Epithelial cell of esophagus (primary cell): ENCODE measurements around the gene SCN3B.

Source experiments
- DNase-seq: peaks from one replicate; pipeline ENCODE4 v3.0.0; 2010; ENCODE audit warnings: low read depth
- H3K4me3 ChIP-seq: 2 replicates; pipeline ENCODE4 v1.5.1; 2011; ENCODE audit warnings: mild to moderate bottlenecking, low read length, control low read depth
- TF ChIP-seq, protein P1 (sequence below): IDR thresholded peaks from 2 replicates; pipeline ENCODE4 v1.5.1; 2011; ENCODE audit warnings: low read depth, mild to moderate bottlenecking, low read length, control low read depth, inconsistent platforms; ENCODE audit not compliant: insufficient read depth; ENCODE audit errors: missing control alignments

SCN3B gene

GRCh38 chr11:123588864-123589262 lies 65.6 kb downstream of the SCN3B start:
- no peak for DNase-seq
- TF ChIP-seq, protein P1, sequence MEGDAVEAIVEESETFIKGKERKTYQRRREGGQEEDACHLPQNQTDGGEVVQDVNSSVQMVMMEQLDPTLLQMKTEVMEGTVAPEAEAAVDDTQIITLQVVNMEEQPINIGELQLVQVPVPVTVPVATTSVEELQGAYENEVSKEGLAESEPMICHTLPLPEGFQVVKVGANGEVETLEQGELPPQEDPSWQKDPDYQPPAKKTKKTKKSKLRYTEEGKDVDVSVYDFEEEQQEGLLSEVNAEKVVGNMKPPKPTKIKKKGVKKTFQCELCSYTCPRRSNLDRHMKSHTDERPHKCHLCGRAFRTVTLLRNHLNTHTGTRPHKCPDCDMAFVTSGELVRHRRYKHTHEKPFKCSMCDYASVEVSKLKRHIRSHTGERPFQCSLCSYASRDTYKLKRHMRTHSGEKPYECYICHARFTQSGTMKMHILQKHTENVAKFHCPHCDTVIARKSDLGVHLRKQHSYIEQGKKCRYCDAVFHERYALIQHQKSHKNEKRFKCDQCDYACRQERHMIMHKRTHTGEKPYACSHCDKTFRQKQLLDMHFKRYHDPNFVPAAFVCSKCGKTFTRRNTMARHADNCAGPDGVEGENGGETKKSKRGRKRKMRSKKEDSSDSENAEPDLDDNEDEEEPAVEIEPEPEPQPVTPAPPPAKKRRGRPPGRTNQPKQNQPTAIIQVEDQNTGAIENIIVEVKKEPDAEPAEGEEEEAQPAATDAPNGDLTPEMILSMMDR: no peak
- H3K4me3 ChIP-seq: no peak overlapping the region

- TF ChIP-seq, protein P1: no peak
- H3K4me3 ChIP-seq: no peak overlapping the region
- no peak for DNase-seq
Measured at GRCh38 chr11:123588117-123588863, 66.1 kb downstream of the SCN3B start.

- no peak overlapping the region for H3K4me3 ChIP-seq
- DNase-seq: no peak
- TF ChIP-seq, protein P1: no peak
Measured at GRCh38 chr11:123587559-123587958, 66.9 kb downstream of the SCN3B start.

DNA sequence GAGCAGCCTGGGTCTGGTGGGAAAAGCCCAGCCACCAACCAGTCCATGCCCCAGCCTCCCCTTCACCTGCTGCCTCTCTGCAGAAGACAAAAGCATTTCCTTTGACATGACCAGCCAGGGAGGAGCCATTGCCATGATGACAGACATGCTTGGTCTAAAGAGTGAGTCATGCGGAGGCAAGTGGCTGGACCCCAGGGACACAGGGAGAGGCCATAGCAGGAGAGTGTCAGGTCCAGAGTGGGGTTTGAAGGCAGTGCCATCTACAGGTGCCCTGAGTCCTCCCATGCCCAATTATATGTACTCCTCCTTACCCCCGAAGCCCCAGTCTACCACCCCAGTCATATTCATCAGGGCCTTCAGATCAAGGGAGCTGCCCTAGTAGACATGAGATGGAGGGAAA lies 67.4 kb downstream of the SCN3B start:
- TF ChIP-seq, protein P1: no peak
- H3K4me3 ChIP-seq: no peak overlapping the region
- DNase-seq: peak; percentile 9

DNA sequence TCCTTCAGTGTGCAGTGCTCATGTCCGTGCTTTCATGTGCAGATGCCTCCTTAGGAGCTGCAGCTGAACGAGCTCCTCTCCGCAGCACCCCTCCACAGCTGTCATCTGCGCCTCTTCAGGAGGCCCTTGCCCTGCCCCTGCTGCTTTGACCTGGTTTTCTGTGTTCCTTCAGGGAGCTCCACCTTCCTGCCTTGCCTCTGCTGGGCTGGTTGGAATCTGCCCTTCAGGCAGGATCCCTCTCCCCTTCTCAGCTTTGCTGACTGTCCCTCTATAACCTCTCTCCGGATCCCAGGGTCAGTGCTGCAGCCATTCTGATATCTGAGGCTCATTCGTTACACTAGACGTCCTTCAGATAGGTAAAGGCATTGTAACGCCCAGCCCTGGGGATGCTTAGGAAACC lies 67.9 kb downstream of the SCN3B start:
- TF ChIP-seq, protein P1: no peak
- no peak overlapping the region for H3K4me3 ChIP-seq
- no peak for DNase-seq

DNA sequence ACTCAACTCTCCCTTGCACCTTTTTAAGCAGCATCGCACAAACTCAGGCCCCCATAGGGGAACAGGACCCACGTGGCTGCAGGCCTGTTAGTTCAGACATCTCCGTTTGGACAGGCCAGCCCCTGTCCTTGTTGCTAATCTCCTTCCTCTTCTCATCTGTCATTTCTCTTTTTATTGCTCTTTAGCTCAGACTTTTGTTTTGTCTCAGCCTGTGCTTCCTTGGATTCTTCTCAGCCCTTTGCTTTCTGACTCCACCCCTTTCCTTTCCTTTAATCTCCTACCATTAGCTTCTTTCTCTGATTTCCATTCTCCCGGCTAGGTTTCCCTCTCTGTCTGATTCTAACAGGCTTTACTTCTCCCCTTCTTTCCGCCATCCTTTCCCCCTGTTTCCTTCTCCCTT lies 68.7 kb downstream of the SCN3B start:
- TF ChIP-seq, protein P1: no peak
- DNase-seq: no peak
- H3K4me3 ChIP-seq: no peak overlapping the region

DNA sequence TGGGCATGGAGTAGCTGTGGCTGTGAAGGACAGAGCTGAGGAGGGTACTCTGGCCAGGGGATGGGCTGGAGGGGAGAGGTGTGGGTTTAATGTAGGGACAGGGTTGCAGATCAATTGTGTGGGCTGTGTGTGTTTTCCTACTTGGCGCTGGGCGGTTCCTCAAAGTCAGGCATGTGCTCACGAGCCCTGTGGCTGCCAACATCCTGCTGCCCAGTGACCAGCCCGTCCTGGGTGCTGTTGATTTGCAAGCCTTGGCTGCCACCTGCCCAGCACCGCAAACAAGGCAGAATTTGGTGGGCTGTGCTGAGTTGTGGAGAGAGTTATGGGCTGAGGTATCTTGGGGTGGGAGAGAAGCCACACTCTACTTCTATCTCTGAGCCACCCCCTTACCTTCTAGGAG lies 69.2 kb downstream of the SCN3B start:
- TF ChIP-seq, protein P1: no peak
- H3K4me3 ChIP-seq: no peak overlapping the region
- no peak for DNase-seq
